ENCODE measurements around the gene RNF34.

GRCh38 chr12:121446750-121447149 lies 46.8 kb downstream of the RNF34 start:
- no peak for TF ChIP-seq POLR2AphosphoS5 (IDR thresholded peaks at IDR 0.05)
- no peak for TF ChIP-seq CTCF (IDR thresholded peaks at IDR 0.05)
- no peak for TF ChIP-seq POLR2A (IDR thresholded peaks at IDR 0.05)
